Measurements from ENCODE around the gene U2AF1L4.
"Not testable (repeated sequence)": the region's sequence is repeated elsewhere in the genome, so short reads cannot be mapped to it uniquely, and the experiment has no call there.

Gene U2AF1L4

GRCh38 chr19:35775298-35776101 lies 30.3 kb upstream of the U2AF1L4 start, which contains the start of gene ARHGAP33:
Gene ARHGAP33, plus strand, starts transcription at chr19:35775564. Its CDS starts 95 bp downstream, at chr19:35775659.
- peak; percentile 99 for DNase-seq (ENCODE audit: insufficient read length, low spot score)
- FAIRE-seq, result peak; percentile 75

GRCh38 chr19:35775046-35775297 lies 29.8 kb upstream of the U2AF1L4 start:
- no peak for TF ChIP-seq POLR2A (IDR thresholded peaks at IDR 0.05; ENCODE audit: low read depth, low read length)
- no peak for FAIRE-seq
- no peak for DNase-seq (ENCODE audit: insufficient read length, low spot score)

More at GRCh38 chr19:35775298-35776101, 30.3 kb upstream of the U2AF1L4 start, which contains the start of gene ARHGAP33:
- TF ChIP-seq POLR2A (IDR thresholded peaks at IDR 0.05; ENCODE audit: low read depth, low read length), result peak; percentile 72

GRCh38 chr19:35774274-35775045 lies 29.2 kb upstream of the U2AF1L4 start:
- FAIRE-seq, result no peak

GRCh38 chr19:35773020-35773806 lies 28.0 kb upstream of the U2AF1L4 start:
- FAIRE-seq (no peak), DNase-seq (ENCODE audit: insufficient read length, low spot score) (peak; percentile 67)
- no peak for TF ChIP-seq POLR2A (IDR thresholded peaks at IDR 0.05; ENCODE audit: low read depth, low read length)

More at GRCh38 chr19:35774274-35775045, 29.2 kb upstream of the U2AF1L4 start:
- no peak for DNase-seq (ENCODE audit: insufficient read length, low spot score)
- TF ChIP-seq POLR2A (IDR thresholded peaks at IDR 0.05; ENCODE audit: low read depth, low read length), result no peak

GRCh38 chr19:35772362-35772761 lies 27.1 kb upstream of the U2AF1L4 start:
- not testable (repeated sequence) for DNase-seq (ENCODE audit: insufficient read length, low spot score); FAIRE-seq

GRCh38 chr19:35768082-35768421 lies 22.8 kb upstream of the U2AF1L4 start:
- no peak for FAIRE-seq
- DNase-seq (ENCODE audit: insufficient read length, low spot score), result no peak
- no peak for TF ChIP-seq POLR2A (IDR thresholded peaks at IDR 0.05; ENCODE audit: low read depth, low read length)

- no peak for FAIRE-seq
- no peak for TF ChIP-seq POLR2A (IDR thresholded peaks at IDR 0.05; ENCODE audit: low read depth, low read length)
- DNase-seq (ENCODE audit: insufficient read length, low spot score), result no peak
These were observed 22.3 kb upstream of the U2AF1L4 start for GRCh38 chr19:35767288-35768081.

- TF ChIP-seq POLR2A (IDR thresholded peaks at IDR 0.05; ENCODE audit: low read depth, low read length), result no peak
- no peak for DNase-seq (ENCODE audit: insufficient read length, low spot score)
- FAIRE-seq, result no peak
These were observed 21.4 kb upstream of the U2AF1L4 start for GRCh38 chr19:35766571-35767104.

- FAIRE-seq (no peak), DNase-seq (ENCODE audit: insufficient read length, low spot score) (no peak)
- TF ChIP-seq POLR2A (IDR thresholded peaks at IDR 0.05; ENCODE audit: low read depth, low read length), result no peak
These were observed 19.5 kb upstream of the U2AF1L4 start for GRCh38 chr19:35764432-35765315.

GRCh38 chr19:35760711-35761349 lies 15.6 kb upstream of the U2AF1L4 start:
- TF ChIP-seq POLR2A (IDR thresholded peaks at IDR 0.05; ENCODE audit: low read depth, low read length), result no peak
- FAIRE-seq (no peak), DNase-seq (ENCODE audit: insufficient read length, low spot score) (no peak)

GRCh38 chr19:35759697-35760096 lies 14.5 kb upstream of the U2AF1L4 start:
- no peak for TF ChIP-seq POLR2A (IDR thresholded peaks at IDR 0.05; ENCODE audit: low read depth, low read length)
- no peak for FAIRE-seq
- no peak for DNase-seq (ENCODE audit: insufficient read length, low spot score)
